SKM-1 treated with dmso at 0.1 percent for 144 hours (cell line): ENCODE measurements around the gene FLT3LG.

Experiments used
- DNase-seq: peaks from one replicate; lab custom pipeline; 2025; ENCODE audit not compliant: unreplicated experiment; lab: John Stamatoyannopoulos, UW

FLT3LG gene

DNA sequence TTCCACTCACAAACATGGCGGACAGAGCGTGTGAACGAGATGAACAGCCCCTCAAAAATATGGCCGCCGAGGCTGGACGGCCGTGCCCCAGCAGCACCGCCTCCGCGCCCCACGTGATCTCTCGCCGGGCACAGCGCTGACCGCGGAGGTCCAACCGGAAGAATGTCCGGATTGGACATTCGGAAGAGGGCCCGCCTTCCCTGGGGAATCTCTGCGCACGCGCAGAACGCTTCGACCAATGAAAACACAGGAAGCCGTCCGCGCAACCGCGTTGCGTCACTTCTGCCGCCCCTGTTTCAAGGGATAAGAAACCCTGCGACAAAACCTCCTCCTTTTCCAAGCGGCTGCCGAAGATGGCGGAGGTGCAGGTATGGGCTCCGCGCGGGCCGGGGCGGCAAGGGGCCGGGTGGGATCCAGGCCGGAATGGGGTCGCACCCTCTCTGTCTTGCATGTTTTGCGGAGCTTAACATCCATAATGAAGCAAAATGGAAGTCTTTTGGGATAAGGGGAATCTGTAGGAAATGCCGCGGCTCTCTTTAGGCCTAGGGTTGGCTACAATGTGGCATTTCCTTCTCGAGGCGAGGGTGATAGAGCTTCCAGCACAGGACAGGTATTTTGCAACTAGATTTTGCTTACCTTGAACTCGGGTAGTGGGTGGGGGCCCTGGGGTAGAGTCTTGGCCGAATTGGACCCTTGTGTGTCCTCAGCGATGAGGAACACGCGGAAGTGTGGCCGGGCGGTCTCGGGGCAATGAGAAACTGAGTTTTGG, 13.4 kb downstream of the FLT3LG start, which contains the start of gene RPL13A:
TSS of gene RPL13A (plus strand) at position 332 of the 769 bp plus-strand sequence. CDS start at position 354, 22 bp downstream.
- DNase-seq, result peak; percentile 84

DNA sequence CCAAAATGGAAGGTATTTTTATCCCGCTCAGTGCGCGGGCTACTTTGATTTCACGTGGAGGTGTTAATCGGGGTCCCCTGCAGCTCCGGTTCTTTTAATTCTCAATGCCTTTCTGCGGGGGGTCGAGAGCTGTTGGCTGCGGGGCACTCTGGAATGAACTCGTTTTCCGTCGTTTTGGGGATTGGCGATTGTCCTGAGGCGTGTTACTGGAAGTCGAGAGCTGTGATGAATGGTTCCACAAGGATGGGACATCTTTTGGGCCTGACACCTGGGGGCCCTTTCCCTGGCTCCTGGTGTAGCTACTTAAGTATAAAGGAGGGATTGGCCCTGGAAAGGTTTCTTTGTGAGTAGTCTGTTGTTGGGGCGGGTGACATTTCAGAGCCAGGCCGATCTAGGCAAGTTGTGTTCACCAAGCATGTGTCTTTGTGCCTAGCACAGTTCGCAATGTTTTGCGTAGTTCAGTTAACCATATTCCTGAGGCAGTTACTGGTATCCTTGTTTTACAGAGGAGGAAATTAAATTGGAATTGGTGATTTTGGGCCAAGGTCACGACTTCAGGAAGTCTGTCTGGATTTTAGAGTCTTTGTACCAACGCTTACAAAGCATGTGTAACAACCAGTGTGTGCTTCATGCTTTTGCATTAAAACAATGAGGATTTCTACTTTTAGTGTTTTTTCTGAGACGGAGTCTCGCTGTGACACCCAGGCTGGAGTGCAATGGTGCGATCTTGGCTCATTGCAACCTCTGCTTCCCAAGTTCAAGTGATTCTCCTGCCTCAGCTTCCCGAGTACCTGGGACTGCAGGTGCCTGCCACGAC, 14.2 kb downstream of the FLT3LG start:
- DNase-seq, result no peak

DNA sequence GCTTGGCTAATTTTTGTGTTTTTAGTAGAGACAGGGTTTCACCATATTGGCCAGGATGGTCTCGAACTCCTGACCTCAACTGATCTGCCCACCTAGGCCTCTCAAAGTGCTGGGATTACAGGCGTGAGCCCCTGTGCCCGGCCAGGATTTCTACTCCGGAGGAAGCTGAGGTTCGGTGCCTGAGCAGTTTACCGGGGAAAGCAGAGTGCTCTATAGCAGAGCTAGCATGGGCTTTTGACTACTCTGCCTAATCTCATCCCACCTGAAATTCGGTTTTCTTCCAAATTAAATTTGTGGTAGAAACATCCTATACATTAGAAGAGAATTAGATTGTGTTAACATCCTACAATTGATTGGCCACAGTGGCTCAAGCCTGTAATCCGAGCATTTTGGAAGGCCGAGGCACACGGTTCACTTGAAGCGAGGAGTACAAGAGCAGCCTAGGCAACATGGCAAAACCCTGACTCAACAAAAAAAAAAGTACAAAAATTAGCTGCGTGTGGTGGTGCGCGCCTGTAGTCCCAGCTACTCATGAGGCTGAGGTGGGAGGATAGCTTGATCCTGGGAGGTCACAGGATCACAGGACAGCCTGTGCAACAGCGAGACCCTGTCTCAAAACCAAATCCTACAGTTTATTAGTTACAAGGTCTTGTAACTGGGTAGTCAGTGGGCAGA, 15.0 kb downstream of the FLT3LG start:
- no peak for DNase-seq

DNA sequence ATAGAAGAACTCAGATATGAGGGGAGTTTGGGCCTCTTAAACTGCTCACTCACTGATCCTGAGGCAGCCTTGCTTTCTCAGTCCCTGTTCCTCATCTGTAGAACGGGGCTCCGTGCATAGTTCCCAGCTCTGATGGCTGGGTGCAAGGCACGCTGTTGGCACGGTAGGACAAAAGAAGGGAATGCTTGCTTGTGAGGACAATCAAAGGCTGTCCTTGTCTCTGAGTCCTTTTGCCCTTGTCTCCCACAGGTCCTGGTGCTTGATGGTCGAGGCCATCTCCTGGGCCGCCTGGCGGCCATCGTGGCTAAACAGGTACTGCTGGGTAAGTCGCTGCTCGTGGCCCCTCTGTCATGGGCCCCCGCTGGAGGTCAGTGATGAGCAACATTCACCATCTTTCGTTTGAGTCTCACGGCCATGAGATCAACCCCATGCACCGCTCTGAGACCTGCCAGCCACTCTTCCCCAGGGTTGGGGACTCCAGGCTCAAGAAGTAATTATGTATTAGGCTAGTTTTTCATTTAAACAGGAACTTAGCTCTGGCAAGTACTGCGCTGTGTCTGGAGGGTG, 15.7 kb downstream of the FLT3LG start:
- DNase-seq, result no peak

DNA sequence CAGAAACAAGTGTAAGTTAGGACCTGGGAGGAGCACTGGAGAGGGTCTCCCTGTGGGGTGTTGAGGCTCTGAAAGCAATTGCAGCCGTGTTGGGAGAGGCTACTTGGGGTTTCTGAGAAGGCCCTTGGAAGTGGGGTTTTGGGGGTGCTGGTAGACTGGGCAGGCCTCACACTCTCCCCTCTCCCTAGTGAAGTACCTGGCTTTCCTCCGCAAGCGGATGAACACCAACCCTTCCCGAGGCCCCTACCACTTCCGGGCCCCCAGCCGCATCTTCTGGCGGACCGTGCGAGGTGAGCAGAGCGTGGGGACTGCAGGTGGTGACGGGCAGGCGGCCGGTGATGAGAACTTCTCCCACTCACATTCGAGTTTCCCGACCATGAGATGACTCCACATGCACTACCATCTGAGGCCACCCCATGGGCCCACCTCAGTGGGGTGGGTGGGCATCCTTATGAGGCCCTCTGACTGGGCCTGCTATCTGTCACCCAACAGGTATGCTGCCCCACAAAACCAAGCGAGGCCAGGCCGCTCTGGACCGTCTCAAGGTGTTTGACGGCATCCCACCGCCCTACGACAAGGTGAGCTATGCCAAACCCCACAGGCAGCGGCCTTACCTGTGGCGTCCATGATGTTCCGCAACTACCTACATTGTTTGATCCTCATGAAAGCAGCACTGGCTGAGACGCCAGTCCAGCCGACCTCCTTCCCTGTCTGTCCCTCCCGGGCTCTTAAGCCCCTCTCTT, 16.4 kb downstream of the FLT3LG start:
- no peak for DNase-seq

DNA sequence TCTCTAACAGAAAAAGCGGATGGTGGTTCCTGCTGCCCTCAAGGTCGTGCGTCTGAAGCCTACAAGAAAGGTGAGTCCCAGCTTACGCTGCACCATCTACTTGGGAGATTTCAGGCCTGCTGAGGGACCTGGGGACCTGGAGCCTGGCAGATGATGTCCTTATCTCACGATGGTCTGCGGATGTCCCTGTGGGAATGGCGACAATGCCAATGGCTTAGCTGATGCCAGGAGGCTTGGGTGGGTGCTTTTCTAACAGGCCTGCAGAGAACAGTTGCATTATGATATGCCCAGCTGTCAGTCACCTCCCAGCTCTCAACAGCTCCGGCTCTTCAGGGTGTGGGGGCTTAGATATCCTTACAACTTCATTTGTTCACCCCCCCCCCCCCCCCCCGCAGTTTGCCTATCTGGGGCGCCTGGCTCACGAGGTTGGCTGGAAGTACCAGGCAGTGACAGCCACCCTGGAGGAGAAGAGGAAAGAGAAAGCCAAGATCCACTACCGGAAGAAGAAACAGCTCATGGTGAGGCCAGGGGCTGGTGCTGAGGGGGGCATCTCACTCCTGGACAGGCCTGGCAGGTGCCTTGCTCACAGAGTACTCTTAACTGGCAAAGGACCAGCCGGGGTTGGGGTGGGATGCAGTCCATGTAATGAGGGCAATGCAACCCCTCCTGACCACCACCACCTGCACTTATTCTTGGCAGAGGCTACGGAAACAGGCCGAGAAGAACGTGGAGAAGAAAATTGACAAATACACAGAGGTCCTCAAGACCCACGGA, 17.2 kb downstream of the FLT3LG start:
- DNase-seq, result no peak

DNA sequence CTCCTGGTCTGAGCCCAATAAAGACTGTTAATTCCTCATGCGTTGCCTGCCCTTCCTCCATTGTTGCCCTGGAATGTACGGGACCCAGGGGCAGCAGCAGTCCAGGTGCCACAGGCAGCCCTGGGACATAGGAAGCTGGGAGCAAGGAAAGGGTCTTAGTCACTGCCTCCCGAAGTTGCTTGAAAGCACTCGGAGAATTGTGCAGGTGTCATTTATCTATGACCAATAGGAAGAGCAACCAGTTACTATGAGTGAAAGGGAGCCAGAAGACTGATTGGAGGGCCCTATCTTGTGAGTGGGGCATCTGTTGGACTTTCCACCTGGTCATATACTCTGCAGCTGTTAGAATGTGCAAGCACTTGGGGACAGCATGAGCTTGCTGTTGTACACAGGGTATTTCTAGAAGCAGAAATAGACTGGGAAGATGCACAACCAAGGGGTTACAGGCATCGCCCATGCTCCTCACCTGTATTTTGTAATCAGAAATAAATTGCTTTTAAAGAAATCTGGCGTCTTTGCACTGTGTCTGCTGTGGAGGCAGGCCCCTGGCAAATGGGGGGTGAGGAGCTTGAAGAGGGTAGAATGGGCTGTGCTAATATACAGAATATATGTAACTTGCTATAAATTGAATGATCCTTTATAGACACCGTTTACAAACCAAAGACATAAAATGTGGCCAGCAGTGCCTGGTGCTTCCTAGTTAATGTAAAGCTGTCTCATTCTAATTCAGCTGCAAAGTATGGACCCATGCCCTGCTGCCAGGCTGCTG, 18.0 kb downstream of the FLT3LG start:
- DNase-seq, result no peak

DNA sequence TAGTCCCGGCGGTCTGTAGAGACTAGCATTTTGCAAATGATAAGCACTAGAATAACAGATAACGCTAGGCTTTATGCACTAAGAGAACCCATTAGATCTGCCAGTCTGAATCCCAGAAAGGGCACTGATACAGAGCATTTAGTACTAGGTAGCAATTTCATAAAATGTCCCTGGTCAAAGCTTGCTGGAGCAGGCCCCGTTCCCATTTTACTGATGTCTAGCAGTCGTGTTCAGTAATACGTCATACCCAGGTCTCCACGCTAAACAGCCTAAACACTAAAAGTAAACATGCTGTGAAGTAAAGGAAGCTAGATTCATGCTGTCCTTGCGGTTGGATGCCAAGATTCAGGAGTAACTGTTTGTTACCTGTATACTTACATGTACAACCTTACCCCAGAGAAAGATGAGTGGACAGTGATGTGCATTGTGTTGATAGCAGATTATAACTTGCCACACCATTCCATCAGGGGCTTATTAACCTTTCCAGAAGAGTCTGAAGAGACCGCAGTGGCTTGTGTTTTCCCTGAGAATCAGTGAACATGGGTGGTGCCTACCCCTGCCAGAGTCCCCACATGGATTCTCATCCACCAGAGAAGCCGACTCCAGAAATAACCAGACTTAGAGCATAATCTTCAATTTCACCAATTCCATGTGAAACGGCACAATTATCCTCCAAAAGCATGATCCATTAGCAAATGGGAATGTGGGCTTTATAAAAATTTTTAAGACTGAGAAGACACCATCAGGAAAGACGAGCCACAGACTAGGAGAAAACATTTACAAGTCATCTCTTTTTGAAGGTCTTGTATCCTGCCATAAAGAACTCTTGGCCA, 18.8 kb downstream of the FLT3LG start:
- no peak for DNase-seq

DNA sequence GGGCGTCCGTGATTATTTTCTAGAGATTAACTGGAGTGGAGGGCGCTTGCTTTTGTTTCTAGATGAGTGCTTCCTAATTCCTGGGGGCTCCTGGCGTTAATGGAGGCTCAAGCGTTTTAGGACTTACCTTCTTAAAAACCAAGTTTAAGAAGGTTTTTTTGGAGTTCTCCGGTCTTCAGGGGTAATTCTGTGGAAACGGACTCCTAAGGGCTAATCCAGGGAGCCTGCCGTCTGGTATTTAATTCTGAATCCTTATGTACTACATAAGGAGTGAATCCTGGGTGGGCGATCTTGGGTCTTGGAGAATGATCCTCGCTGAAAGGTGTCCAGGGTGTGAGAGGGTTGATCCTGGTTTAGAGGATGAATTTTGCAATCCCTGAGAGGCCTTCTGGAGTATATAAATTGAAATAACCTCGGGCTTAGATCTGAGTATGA, 22.6 kb downstream of the FLT3LG start:
- no peak for DNase-seq

DNA sequence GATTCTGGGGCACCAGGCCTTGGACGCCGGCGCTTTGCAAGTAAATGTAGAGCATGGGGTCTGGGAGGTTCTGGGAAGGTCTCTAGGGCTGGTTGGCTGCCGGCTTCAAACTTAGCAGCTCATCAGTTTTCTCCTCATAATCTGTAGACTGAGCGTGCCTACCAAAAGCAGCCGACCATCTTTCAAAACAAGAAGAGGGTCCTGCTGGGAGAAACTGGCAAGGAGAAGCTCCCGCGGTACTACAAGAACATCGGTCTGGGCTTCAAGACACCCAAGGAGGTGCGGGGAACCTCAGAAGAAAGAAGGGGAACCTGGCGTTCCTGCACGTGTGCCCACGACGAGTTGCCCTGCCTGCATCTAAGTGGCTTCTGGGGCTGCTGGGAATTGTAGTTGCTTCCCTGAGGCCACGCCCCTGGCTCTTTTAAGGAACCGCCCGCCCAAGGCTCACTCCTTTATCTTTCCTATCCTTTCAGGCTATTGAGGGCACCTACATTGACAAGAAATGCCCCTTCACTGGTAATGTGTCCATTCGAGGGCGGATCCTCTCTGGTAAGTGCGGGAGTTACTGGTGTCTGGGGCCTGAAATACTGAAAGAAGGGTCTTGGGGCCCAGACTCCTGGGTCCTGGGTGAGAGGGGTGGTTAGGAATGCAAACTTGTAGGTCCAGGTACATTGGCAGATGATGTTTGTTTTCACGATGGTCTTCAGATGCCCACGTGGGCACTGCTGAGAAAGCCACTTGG, 23.2 kb downstream of the FLT3LG start:
- peak; percentile 71 for DNase-seq

DNA sequence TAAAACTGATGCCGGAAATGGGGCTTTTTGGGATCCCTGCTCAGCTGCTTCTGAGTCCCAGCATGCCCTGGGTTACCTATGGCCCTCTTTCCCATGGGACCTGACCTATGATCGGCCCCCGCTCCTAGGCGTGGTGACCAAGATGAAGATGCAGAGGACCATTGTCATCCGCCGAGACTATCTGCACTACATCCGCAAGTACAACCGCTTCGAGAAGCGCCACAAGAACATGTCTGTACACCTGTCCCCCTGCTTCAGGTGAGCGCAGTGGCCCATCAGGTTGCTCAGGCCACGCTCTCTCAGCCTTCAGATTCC, 23.7 kb downstream of the FLT3LG start:
- DNase-seq, result no peak

DNA sequence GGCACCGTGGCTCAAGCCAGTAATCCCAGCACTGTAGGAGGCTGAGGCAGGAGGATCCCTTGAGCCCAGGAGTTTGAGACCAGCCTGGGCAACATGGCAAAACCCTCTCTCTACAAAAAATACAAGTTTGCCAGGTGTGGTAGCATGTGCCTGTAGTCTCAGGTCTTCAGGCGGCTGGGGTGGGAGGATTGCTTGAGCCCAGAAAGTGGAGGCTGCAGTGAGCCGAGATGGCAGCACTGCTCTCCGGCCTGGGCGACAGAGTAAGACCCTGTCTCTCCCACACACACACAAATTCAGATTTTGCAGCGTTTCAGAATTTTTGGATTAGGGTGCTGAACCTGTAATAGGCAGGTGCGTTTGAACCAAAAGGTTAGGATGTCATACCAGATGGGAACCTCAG, 24.5 kb downstream of the FLT3LG start:
- DNase-seq, result no peak

DNA sequence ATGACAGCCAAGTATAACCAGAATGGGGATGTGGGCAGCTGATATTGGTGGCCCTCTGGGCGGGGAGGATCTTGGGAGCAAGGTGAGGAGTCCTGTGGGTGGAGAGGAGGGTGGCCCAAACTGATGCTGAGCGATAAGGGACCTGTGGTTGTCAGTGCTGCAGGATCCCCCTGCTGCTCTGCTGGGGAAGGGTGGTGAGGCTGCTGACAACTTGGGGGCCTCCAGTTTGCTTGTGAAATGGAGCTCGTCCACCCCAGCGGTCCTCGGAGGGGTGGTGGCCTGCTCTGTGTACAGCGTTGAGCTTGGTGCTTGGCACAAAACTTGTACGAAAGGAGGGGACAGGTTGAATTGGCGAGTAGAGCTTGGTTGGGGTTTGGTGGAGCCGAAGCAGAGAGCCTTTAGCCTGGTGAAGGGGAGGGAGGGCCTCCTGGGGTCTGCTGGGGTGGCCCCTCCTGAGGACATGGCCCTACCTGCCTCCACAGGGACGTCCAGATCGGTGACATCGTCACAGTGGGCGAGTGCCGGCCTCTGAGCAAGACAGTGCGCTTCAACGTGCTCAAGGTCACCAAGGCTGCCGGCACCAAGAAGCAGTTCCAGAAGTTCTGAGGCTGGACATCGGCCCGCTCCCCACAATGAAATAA, 25.1 kb downstream of the FLT3LG start:
- DNase-seq, result no peak

DNA sequence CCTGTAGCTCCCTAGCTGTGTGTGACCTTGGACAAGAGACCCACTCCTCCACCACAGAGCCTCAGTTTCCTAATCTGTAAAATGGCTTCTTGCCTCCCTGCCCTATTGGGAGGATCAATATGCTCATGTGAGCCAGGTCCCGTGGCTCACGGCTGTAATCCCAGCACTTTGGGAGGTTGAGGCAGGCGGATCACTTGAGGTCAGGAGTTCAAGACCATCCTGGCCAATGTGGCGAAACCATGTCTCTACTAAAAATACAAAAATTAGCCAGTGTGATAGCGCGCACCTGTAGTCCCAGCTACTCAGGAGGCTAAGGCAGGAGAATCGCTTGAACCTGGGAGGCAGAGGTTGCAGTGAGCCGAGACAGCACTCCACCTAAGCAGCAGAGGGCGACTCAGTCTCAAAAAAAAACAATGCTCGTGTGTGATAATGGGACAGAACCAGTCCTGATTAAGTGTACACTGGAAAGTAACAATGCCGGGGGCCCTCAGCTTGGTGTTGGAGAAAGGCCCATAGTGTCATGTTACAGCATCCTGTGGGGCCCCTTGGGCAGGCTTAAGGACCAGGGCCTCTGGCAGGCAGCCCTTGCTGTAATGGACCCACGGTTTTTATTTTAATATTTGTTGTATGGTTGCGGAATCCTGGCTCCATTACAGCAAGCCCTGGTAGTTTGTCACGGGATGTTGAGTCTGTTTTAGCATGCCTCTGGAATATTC, 29.0 kb downstream of the FLT3LG start:
- no peak for DNase-seq

DNA sequence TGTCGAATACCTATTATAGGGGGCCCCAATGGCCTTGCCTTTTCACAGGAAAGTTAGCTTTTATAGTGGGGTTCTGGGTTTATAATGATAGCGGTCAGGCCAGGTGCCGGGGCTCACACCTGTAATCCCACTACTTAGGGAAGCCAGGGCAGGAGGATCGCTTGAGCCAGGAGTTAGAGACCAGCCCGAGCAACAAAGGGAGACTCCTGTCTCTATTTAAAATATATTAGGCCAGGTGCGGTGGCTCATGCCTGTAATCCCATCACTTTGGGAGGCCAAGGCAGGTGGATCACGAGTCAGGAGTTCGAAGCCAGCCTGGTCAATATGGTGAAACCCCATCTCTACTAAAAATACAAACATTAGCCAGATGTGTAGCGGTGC, 29.6 kb downstream of the FLT3LG start:
- DNase-seq, result no peak

DNA sequence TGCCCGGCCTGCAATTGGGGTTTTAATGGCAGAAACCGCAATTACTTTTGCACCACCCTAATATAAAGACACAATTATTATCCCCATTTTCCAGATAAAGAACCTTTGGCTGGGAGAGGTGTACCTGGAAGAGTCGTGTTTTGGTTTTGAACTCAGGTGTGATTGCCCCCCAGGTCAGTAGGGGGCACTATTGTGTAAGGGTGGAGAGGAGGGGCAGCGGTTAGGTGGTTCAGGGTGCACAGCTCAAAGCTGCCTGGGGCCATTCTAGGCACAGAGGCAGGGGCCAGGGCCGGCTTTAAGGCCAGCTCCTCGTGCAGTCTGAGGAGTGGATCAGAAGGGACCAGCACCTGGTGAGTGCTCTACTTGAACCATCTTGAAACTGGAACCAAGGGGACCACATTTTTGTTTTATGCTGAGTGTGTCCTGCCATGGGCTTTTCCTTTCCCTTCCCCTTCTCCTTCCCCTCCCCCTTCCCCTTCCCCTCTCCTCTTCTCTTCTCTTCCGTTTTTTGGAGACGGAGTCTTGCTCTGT, 32.6 kb downstream of the FLT3LG start:
- DNase-seq, result peak; percentile 51
